NCI-H1105 treated with DMSO at 0.1 percent for 48 hours (cell line): ENCODE measurements around the gene OR13C4.
A peak's percentile ranks its signal among the peaks of the same experiment; 100 is the strongest.
"Not testable (repeated sequence)": the region's sequence is repeated elsewhere in the genome, so short reads cannot be mapped to it uniquely, and the experiment has no call there.

Source experiments
- DNase-seq: peaks from one replicate; lab custom pipeline; 2025; lab: John Stamatoyannopoulos, UW

The OR13C4 gene

DNA sequence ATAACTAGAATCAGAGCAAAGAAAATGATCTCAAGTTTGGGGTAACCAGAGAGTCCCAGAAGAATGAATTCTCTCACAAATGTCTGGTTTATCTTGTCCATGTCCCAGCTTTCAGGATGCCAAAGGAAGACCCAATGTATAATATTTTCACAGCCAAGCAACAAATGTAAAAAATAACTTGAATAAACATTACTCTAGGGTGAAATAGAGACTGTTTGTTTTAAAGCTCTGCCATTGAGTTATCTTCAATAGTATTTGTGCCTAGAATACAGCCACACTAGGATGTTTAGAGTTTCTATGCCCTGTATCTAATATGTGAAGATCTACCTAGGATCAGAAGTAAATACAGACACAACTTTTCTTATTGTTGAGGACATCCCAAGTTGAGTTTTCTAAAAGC lies at the start of gene OR13C4:
OR13C4 (minus strand) TSS at position 101 of the 400 bp plus-strand sequence; CDS start at position 101, 0 bp downstream.
- DNase-seq = no peak

DNA sequence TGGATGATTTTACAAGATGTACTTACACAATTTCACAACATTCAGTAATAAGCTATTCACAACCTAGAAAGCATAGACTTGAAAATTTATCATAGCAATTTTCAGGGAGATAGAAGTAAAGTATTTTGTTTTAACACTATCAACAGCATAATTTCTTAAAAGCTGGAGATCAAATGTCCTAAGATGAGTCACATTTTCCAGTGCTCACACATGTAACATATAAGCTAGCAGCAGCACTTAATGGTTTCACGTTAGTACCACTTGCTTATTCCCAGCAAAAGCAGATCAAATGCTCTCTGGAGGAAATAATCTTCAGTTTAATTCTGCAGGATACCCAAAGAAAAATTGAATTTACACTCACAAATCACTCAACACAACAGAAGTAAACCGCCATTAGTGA lies 48.4 kb upstream of the OR13C4 start:
- DNase-seq = no peak

DNA sequence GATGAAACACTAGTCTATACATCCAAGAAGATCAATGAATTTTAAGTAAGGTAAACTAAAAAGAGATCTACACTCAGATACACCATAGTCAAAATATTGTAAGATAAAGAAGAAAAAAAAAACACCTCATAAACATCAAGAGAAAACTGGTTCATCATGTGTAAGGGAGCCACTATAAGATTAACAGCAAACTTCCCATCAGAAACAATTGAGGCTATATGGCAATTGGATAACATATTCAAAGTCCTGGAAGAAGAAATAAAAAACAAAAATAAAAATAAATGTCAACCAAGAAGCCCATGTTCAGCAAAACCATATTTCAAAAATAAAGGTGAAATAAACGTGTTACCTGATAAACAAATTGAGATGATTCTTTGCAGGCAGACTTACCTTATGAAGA lies 45.6 kb upstream of the OR13C4 start:
- peak; percentile 17 for DNase-seq

DNA sequence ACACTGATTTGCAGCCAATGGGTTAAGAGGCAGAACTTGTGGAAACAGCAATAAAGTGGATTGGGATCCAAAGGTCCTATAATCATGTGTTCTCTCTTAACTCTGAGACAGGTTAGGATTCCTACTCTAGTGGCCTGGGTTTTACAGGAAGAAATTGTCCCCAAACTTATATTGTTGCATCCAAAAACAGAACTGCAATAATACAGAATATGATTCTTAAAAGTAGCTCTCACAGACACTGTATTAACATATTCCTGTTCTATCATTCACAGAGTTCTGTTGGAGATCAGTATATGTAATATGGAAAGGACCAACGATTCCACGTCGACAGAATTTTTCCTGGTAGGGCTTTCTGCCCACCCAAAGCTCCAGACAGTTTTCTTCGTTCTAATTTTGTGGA lies 41.9 kb upstream of the OR13C4 start, which contains the start of gene OR13C8:
OR13C8 (plus strand) TSS at position 301 of the 400 bp plus-strand sequence; CDS start at position 301, 0 bp downstream.
- no peak for DNase-seq

DNA sequence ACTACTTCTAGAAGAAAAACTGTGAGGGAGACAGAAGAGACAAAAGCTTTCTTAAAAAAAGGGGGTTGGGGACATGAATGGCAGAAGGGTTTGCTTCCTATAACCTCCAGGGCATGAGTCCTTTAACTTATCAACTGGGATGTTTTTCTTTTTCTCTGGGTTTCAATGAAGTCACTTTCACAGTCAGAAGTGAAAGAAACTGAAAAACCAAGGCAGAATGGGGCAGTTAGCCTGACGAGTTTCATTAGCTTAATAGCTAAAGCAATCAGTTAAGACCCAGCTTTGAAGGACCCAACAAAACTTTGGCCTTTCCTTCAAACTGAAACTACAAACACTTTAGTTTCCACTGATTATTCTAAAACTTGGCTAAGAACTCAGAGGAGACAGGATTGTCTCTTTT lies 37.3 kb upstream of the OR13C4 start:
- no peak for DNase-seq

DNA sequence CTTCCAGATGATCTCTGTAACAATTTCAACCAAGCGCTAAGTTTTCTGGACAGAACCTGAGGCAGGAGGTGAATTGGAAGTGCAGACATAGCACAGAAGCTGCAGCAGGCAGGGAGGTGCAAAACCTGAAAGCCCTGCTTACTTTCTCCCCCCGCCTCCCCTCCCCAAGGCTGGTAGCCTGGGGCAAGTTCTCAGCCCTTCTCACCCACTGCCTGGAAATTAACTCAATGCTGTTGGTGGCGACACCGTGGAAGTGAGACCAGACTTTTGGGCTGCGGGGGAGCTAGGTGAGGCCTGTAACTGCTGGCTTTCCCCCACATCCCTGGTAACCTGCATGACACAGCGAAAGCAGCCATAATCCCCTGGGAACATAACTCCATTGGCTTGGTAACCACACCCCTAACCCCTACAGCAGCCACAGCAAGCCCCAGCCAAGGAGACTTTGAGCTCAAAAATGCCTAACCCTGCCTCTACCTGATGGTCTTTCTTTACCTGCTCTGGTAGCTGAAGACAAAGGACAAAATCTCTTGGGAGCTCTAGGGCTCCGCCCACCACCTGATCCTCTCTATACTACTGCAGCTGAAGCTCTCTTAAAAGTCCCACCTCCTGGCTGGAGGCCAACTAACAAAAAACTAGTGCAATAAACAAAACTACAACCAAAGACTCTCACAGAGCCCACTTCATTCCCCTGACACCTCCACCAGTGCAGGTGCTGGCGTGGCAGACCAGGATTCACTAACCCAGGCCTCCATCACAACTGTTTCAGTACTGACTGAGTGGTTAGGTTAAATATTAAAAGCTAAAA lies 30.0 kb upstream of the OR13C4 start:
- peak; percentile 19 for DNase-seq

DNA sequence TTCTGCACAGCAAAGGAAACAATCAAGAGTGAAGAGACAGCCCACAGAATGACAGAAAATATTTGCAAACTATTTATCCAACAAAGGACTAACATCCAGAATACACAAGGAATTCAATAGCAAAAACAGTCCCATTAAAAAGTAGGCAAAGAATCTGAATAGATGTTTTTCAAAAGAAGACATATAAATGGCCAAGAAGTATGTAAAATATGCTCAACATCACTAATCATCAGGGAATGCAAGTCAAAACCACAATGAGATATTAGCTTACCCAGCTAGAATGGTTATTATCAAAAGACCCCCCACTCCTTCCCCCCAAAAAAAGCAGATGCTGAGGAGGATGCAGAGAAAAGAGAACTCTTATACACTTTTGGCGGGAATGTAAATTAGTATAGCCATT lies 28.5 kb upstream of the OR13C4 start:
- DNase-seq = no peak

DNA sequence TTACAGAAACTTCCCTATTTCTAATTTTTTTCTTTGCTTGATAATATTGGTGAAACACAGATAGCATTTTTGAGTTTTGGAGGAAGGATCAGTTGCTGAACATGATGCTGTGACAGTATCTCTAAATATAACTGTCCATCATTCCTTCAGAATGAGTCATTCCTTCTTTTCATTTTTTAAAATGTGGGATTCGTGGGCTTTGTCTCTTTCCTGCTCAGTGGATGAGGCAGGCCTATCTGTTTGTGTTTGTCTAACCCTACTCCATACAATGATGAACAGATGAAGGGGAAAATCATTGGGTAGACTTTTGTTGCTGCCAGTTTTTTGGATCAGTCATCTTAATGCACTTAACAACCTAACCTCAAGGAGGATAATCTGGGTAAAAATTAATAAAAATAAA lies 26.3 kb upstream of the OR13C4 start:
- no peak for DNase-seq

DNA sequence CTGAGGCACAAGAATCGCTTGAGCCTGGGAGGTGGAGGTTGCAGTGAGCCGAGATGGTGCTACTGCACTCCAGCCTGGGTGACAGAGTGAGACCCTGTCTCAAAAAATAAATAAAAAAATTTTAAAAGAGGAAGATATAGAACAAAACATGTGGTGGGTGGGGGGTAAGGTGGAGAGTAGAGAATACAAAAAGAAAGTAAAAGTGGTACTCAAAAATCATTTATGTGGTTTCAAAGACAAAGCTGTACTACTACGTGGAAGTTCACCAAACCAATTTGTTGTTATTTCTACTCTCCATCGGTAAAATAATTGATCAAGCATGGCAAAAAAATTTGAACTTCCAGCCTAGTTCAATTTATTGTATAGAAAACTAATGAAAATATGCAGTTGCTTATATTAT lies 17.6 kb upstream of the OR13C4 start:
- no peak for DNase-seq

DNA sequence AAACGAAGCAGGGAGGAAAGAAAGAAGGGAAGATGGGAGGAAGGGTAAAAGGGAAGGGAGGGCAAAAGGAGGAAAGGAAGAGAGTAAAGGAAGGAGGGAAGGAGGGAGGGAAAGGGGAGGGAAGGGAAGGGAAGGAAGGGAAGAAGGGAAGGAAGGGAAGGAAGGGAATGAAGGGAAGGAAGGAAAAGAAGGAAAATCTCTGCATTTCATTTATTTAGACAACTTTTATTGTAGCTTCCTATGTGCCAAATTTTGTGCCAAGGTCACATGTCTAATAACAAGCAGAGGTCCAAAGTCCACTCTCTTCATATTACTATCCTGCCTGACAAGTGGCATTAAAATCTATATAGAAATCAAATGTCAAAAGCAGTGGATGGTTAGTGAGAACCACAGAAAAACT lies 12.3 kb upstream of the OR13C4 start:
- DNase-seq = no peak

DNA sequence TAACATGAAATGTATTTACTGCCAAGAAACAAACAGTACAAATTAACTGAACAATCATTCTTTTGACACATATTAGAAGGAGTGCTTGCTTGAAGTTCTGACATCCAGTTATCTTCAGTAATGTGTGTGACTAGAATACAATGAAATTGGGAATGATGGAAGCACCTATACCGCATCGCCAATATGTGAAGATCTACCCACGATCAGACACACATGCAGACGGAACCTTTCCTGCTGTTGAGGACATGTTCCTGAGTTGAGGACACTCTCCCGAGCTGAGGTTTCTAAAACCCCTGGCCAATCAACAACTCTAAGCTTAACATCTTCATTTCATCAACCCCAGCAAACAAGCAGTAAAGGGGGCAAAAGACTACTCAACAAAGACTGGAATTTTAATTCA lies 9.7 kb upstream of the OR13C4 start, which contains the start of gene OR13C3:
OR13C3 (minus strand) TSS at position 101 of the 400 bp plus-strand sequence. CDS start 133 bp downstream, outside the sequence.
- no peak for DNase-seq

DNA sequence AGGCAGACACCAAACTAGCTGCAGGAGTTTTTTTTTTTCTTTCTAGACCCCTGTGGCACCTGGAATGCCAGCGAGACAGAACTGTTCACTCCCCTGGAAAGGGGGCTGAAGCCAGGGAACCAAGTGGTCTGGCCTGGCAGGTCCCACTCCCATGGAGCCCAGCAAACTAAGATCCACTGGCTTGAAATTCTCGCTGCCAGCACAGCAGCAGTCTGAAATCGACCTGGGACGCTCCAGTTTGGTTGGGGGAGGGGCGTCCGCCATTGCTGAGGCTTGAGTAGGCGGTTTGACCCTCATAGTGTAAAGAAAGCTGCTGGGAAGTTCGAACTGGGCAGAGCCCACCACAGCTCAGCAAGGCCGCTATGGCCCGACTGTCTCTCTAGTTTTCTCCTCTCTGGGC lies 6.8 kb downstream of the OR13C4 start:
- not testable (repeated sequence) for DNase-seq

DNA sequence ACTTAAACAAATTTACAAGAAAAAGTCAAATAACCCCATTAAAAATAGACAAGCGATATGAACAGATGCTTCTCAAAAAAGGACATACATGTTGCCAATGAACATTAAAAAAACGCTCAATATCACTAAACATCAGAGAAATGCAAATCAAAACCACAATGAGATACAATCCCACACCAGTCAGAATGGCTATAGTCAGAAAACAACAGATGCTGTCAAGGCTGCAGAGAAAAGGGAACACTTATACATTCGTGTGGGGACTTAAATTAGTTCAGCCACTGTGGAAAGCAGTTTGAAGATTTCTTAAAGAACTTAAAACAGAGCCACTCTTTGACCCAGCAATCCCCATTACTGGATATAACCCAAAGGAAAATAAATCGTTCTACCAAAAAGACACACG lies 12.1 kb downstream of the OR13C4 start:
- DNase-seq = no peak

DNA sequence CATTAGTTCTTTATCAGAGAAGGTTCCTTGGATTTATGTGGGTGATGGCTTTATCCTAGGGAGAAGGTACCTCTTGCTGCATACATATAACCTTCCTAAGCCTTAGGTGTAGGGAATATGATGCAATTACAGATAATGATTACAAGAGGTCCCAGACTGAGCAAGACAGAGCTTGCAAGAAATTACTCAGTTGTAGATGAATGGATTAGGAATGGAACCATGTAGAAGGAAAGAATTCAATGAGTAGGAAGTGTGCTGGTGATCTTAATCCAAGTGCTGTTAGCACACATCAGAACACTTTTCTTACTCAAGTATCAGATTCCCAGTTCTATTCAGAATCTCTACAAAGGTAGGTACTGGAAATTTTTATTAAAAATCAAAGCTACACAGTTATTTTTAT lies 20.4 kb downstream of the OR13C4 start:
- no peak for DNase-seq

DNA sequence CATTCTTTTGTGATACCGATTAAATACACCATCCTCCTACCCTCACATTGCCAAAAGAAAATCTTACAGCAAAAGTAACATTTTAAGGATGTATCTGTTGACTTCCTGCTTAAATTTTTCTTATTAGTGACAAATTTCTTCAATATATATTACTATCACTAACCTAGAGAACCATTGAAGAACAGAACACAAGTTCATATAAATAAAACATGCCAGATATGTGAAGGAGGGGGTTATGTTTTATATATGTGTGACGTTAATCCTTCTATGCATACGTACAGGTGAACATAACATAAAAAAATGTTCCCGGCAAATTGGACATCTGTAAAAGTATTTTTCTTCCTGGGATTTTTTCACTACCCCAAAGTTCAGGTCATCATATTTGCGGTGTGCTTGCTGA lies 23.0 kb downstream of the OR13C4 start, which contains the start of gene OR13F1:
OR13F1 (plus strand) TSS at position 301 of the 400 bp plus-strand sequence; CDS start at position 301, 0 bp downstream.
- no peak for DNase-seq

DNA sequence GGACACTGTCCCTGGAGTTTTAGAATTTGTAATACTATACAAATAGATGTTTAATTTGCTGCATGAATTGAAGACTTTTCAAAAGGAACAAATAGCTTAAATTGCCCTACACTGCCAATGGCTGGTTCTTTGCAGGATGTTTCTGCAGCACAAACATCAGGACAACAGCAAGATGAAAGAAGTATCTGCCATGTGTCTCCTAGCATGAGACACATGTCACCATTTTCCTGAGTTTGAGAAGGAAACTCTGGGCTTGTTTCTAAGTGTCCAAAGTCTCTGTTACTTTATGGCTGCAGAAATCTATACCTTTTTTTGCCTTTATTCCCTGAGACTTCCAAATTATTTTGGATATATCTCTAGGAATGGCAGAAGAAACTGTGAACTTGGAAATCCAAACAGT lies 23.6 kb downstream of the OR13C4 start:
- DNase-seq = no peak

DNA sequence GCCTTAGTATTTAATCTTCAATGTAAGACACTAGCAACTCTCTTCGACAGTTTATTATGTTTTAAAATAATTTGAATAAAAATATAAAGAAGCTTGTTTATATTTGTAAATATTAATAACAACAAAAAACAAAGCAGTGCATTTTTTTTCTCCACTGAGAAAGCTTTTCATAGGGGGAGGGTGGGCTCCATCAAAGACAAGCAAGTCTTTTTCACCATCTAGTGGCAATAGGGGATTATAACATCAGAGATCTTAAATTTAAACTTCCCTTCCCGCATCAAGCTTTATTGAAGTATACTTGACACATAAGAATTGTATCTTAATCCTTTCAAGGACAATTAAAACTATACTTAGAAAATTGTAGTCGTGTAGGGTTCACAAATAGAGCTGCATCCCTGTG lies 32.2 kb downstream of the OR13C4 start:
- peak; percentile 24 for DNase-seq

DNA sequence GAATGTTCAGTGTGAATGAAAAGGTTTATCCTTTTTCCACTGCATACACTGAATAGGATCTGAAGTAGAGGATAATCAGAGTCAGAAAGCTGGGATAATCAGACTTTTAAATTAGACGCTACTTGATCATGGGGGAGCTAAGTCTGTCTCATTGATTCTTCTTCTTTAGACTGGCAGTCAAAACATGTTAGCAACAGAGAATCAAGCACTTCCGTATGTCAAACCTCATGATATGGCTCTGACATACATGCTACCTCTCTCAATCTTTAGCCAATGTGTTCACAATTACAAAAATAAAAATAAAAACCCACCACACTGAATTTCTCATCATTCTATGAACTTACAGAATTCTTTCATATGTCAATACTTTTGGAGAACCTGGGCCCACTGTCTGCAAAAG lies 42.0 kb downstream of the OR13C4 start:
- no peak for DNase-seq

DNA sequence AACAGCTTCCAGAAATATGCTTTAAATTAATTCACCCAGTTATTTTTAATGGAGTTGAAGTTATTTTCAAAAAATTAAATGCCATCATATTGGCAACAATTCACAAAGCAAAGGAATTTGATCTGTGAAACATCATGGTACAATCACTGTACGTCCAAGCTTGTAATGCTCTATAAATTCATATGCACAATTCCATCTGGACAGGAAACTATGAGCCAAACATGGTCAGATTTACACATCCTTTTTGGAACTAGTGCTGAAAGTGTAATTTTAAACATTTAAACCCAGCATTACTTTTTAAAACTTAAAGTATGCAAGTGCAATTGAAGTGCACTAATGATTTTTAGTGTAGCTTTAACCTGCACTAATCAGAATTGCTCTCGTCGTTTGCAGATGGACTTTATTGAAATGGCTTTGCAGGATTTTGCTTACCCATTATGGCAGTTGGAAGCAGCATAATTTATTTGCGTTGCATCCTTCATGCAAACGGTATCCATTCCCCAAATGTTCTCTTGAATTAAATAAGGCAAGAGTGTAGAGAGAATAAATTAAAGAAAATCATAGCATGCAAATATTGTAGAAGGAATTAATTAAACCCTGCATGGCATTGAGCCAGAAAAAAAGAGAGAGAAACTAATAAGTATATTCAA lies 44.0 kb downstream of the OR13C4 start:
- DNase-seq = no peak
